Measurements from ENCODE around the gene FBXO42.

- TF ChIP-seq CTCF (conservative IDR thresholded peaks at IDR 0.05; ENCODE audit: low read depth, low read length) (no peak), SMC3 (IDR thresholded peaks at IDR 0.05; ENCODE audit: low read depth, low read length) (no peak), POLR2A (IDR thresholded peaks at IDR 0.05; ENCODE audit: low read depth, low read length) (no peak), MAZ (IDR thresholded peaks at IDR 0.05; ENCODE audit: borderline replicate concordance, low read depth, low read length) (no peak), CHD1 (IDR thresholded peaks at IDR 0.05; ENCODE audit: low read depth, low read length) (no peak)
Measured at GRCh38 chr1:16250524-16251251, 101.6 kb downstream of the FBXO42 start.

All from IMR-90 (cell line).